HEK293 (cell line): ENCODE results near the gene STXBP5L.

Experiments used
- KLF1 ChIP-seq: fragments of 450-650 bp; formaldehyde crosslinking; IDR thresholded peaks from 2 replicates; pipeline ENCODE4 v1.5.1; 2016; ENCODE audit warnings: missing biosample characterization, missing genetic modification characterization
- ZNF239 ChIP-seq: fragments of 450-650 bp; formaldehyde crosslinking; IDR thresholded peaks from 2 replicates; pipeline ENCODE4 v1.5.1; 2016; ENCODE audit warnings: missing biosample characterization, missing genetic modification characterization
- TF ChIP-seq, protein P1 (sequence below): fragments of 450-650 bp; formaldehyde crosslinking; IDR thresholded peaks from 2 replicates; pipeline ENCODE4 v1.5.1; 2016; ENCODE audit warnings: missing biosample characterization, missing genetic modification characterization
- TF ChIP-seq, protein P2 (sequence below): fragments of 450-650 bp; formaldehyde crosslinking; IDR thresholded peaks from 2 replicates; pipeline ENCODE4 v1.5.1; 2017; ENCODE audit warnings: missing biosample characterization, missing genetic modification characterization
- TF ChIP-seq, protein P3 (sequence below): IDR thresholded peaks from 2 replicates; pipeline ENCODE4 v1.6.1; 2011; ENCODE audit warnings: mild to moderate bottlenecking, low read depth, low read length, borderline replicate concordance

DNA sequence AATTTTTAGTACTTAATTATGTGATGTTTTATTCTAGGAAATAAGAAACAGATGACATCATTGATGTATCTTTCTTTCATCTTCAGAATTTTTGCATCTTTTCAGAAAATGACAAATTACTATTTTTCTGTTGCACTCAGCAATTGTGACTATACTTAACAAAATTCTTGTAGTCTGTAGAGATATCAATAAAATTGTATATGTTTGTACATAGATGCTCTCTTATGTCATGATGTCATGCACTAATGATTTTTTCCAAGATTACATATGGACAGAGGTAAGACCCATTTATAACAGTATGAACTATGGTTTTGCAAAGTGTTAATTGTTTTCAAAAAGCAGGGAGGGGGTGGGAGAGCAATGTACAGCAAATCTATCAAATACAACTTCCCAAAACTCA, 516.5 kb downstream of the STXBP5L start:
- no peak for TF ChIP-seq KLF1 (tag by site-specific recombination)
- TF ChIP-seq, protein P1, sequence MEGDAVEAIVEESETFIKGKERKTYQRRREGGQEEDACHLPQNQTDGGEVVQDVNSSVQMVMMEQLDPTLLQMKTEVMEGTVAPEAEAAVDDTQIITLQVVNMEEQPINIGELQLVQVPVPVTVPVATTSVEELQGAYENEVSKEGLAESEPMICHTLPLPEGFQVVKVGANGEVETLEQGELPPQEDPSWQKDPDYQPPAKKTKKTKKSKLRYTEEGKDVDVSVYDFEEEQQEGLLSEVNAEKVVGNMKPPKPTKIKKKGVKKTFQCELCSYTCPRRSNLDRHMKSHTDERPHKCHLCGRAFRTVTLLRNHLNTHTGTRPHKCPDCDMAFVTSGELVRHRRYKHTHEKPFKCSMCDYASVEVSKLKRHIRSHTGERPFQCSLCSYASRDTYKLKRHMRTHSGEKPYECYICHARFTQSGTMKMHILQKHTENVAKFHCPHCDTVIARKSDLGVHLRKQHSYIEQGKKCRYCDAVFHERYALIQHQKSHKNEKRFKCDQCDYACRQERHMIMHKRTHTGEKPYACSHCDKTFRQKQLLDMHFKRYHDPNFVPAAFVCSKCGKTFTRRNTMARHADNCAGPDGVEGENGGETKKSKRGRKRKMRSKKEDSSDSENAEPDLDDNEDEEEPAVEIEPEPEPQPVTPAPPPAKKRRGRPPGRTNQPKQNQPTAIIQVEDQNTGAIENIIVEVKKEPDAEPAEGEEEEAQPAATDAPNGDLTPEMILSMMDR (tag by site-specific recombination), result no peak
- TF ChIP-seq, protein P2, sequence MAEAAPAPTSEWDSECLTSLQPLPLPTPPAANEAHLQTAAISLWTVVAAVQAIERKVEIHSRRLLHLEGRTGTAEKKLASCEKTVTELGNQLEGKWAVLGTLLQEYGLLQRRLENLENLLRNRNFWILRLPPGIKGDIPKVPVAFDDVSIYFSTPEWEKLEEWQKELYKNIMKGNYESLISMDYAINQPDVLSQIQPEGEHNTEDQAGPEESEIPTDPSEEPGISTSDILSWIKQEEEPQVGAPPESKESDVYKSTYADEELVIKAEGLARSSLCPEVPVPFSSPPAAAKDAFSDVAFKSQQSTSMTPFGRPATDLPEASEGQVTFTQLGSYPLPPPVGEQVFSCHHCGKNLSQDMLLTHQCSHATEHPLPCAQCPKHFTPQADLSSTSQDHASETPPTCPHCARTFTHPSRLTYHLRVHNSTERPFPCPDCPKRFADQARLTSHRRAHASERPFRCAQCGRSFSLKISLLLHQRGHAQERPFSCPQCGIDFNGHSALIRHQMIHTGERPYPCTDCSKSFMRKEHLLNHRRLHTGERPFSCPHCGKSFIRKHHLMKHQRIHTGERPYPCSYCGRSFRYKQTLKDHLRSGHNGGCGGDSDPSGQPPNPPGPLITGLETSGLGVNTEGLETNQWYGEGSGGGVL (tag by site-specific recombination), result no peak
- TF ChIP-seq, protein P3, sequence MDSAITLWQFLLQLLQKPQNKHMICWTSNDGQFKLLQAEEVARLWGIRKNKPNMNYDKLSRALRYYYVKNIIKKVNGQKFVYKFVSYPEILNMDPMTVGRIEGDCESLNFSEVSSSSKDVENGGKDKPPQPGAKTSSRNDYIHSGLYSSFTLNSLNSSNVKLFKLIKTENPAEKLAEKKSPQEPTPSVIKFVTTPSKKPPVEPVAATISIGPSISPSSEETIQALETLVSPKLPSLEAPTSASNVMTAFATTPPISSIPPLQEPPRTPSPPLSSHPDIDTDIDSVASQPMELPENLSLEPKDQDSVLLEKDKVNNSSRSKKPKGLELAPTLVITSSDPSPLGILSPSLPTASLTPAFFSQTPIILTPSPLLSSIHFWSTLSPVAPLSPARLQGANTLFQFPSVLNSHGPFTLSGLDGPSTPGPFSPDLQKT, result no peak
- TF ChIP-seq ZNF239, result no peak
